Pancreas (tissue), 10 donors: ENCODE data around the gene NLRP12. TPM values are rescaled to one million over a fixed set of nuclear protein-coding genes. Genes with fewer than 3 reads are reported as not detected.

Experiments
- ATAC-seq, 4 donors: fragments of 200-7000 bp; cut with Tn5 transposase; one replicate each; pipeline versions ENCODE4 v1.8.0 to v1.9.1; 2020; ENCODE audit warnings: mild to moderate bottlenecking in 4 of 4, moderate library complexity in 4 of 4
- DNase-seq, 6 donors: peaks; one replicate each; pipeline ENCODE4 v3.0.0-alpha.2; 2020
- FAIRE-seq: peaks from 2 replicates; lab custom pipeline; 2012; peaks lifted over from hg19 to GRCh38; lab: Jason Lieb, UNC
- H3K27ac ChIP-seq, 4 donors: fragments of 200-600 bp; sonication (generic); 1 replicate in 3 of 4; 2 replicates in 1 of 4; pipeline versions ENCODE4 v1.5.0 to v1.8.0; 2020
- H3K27me3 ChIP-seq, 4 donors: fragments of 200-600 bp; one replicate each; pipeline ENCODE4 v1.8.0; 2021
- H3K36me3 ChIP-seq, 3 donors: fragments of 200-600 bp; sonication (generic) in 1 of 3; one replicate each; pipeline versions ENCODE4 v1.5.0 to v1.8.0; 2020 to 2021
- H3K4me1 ChIP-seq, 3 donors: fragments of 200-600 bp; one replicate each; pipeline ENCODE4 v1.8.0; 2021
- H3K4me3 ChIP-seq, 4 donors: fragments of 200-600 bp; sonication (generic) in 2 of 4; one replicate each; pipeline versions ENCODE4 v1.5.0 to v1.8.0; 2020 to 2021
- H3K9me3 ChIP-seq, 4 donors: fragments of 200-600 bp; one replicate each; pipeline ENCODE4 v1.8.0; 2021
- WGBS, 2 donors: extraction: QIAGEN DNeasy Blood & Tissue Kit; methylation state at CpG; one replicate each; pipeline ENCODE4 v1.1.7; 2013; 5-methylcytosine and 5-hydroxymethylcytosine counted together
- intact Hi-C, 3 donors: fragments of 100-400 bp; cut with DNase I; formaldehyde crosslinking; loops; one replicate each; pipeline versions ENCODE4 v1.11.1 to v1.14.2; 2022
- polyA plus RNA-seq, 2 donors: library from polyadenylated mRNA; stranded (reverse); fragments of 200-250 nt; gene quantifications; one replicate each; pipeline ENCODE4 v1.2.3, GENCODE V29; 2013
- total RNA-seq, 6 donors: library from RNA; stranded (reverse); fragmentation: NEBNext Ultra II Directional in 4 of 6; extraction: Animal tissue kit (Norgen Biotek cat#: 25700) in 4 of 6; gene quantifications; one replicate each; pipeline versions ENCODE4 v1.2.1 to v1.2.4, GENCODE V29; 2021 to 2023
- TF ChIP-seq, protein P1 (sequence below), 4 donors: fragments of 200-600 bp; sonication (generic) in 3 of 4; IDR thresholded peaks; one replicate each; pipeline versions ENCODE4 v1.5.0 to v1.8.0; 2021; ENCODE audit warnings: antibody characterized with exemption in 4 of 4
- donor health status: healthy with polysubstance abuse.
- donor health status: DM: no; HTN: no; CAD: no; lungs with moderate emphysema.
- donor health status: DM: no; HTN: no; CAD: no.
- donor health status: control.
- donor health status: control.
- donor health status: Bipolar disorder and iron deficiency.
- donor health status: DM: yes; HTN: yes; CAD: no.
- donor health status: DM: no; HTN: no; CAD: no.
- donor health status: DM: no; HTN: no; CAD: no.
- donor health status: DM: yes; HTN: yes; CAD: no.

NLRP12 gene
- total and polyA plus RNA-seq, 8 donors: 0.02 to 0.81 (median 0.19) TPM; not detected in 1

DNA sequence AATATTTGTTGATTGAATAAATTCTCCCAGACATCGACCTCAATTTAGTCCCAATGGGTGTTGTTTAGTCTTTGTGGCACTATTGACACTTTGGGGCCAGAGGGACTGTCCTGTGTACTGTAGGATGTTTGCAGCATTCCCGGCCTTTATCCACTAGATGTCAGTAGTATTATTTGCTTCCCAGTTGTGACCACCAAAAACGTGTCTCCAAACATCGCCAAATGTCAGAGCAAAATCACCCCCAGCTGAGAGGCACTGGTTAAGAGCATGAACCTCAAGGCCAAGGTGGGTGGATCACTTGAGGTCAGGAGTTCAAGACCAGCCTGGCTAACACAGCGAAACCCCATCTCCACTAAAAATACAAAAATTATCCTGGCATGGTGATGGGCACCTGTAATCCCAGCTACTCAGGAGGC, 15.4 kb downstream of the NLRP12 start:
- DNase-seq: no peak
- FAIRE-seq: no peak
- 16 to 18% methylated on average over 5 of the region's 5 CpGs for WGBS, 2 donors
- Histone ChIP-seq H3K4me1 (no peaks in the 10 kb centered on the region), H3K27ac (no peak overlapping the region), H3K36me3 (no peaks in the 10 kb centered on the region), H3K27me3 (no peaks in the 10 kb centered on the region), H3K4me3 (no peak overlapping the region), H3K9me3 (no peaks in the 10 kb centered on the region)
- TF ChIP-seq, protein P1, sequence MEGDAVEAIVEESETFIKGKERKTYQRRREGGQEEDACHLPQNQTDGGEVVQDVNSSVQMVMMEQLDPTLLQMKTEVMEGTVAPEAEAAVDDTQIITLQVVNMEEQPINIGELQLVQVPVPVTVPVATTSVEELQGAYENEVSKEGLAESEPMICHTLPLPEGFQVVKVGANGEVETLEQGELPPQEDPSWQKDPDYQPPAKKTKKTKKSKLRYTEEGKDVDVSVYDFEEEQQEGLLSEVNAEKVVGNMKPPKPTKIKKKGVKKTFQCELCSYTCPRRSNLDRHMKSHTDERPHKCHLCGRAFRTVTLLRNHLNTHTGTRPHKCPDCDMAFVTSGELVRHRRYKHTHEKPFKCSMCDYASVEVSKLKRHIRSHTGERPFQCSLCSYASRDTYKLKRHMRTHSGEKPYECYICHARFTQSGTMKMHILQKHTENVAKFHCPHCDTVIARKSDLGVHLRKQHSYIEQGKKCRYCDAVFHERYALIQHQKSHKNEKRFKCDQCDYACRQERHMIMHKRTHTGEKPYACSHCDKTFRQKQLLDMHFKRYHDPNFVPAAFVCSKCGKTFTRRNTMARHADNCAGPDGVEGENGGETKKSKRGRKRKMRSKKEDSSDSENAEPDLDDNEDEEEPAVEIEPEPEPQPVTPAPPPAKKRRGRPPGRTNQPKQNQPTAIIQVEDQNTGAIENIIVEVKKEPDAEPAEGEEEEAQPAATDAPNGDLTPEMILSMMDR (IDR thresholded peaks at IDR 0.05): peak in 3 of 4 donors; percentile 16 to 27 (median 18)
- intact Hi-C loops: loop anchor here in 1 of 3 donors (10.0 kb wide), 1 partner anchor 226 kb away; no protein-coding TSS in a partner anchor
- peak in 3 of 4 donors; percentile 39 to 60 (median 59) for ATAC-seq

DNA sequence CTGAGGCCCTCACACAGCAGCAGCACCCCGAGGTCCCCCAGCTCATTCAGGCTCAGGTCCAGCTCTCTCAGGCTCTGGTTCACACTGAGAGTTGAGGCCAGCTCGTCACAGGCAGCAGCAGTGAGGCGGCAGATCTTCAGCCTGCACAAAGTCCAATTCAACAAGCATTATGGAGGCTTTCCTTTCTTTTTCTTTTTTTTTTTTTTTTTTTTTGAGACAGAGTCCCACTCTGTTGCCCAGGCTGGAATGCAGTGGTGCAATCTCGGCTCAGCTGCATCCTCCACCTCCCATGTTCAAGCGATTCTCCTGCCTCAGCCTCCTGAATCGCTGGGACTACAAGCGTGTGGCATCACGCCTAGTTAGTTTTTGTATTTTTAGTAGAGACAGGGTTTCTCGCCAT, 22.9 kb downstream of the NLRP12 start:
- ATAC-seq (no peak), FAIRE-seq (no peak), DNase-seq (no peak)
- Histone ChIP-seq H3K4me3 (no peak overlapping the region), H3K4me1 (no peaks in the 10 kb centered on the region), H3K9me3 (no peaks in the 10 kb centered on the region), H3K27me3 (no peaks in the 10 kb centered on the region), H3K36me3 (no peaks in the 10 kb centered on the region), H3K27ac (no peak overlapping the region)
- intact Hi-C loops: loop anchor here in 1 of 3 donors (10.0 kb wide), 1 partner anchor 234 kb away; no protein-coding TSS in a partner anchor
- TF ChIP-seq, protein P1 (IDR thresholded peaks at IDR 0.05): no peak
- WGBS, 2 donors: 71 to 84% methylated on average over 9 of the region's 9 CpGs

DNA sequence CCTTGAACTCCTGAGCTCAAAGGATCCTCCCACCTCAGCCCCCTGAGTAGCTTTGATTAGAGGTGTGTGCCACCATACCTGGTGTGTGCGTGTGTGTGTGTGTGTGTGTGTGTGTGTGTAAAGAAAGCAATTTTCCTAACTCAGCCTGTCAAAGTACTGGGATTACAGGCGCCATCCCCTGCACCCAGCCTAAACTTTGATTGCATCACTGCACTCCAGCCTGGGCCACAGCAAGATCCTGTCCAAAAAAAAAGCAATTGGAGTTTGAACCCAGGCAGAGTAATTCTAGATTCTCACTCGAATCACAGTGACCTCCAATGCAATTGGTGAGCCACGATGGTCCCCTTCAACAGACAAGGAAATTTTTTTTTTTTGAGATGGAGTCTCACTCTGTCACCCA, 29.1 kb downstream of the NLRP12 start:
- Histone ChIP-seq H3K4me1 (no peaks in the 10 kb centered on the region), H3K27me3 (no peaks in the 10 kb centered on the region), H3K4me3 (no peak overlapping the region), H3K27ac (no peak overlapping the region), H3K9me3 (no peaks in the 10 kb centered on the region), H3K36me3 (no peaks in the 10 kb centered on the region)
- WGBS, 2 donors: 36 to 55% methylated on average over 4 of the region's 4 CpGs
- FAIRE-seq (no peak), DNase-seq (no peak), ATAC-seq (no peak)
- intact Hi-C loops: no loop called here
- TF ChIP-seq, protein P1 (IDR thresholded peaks at IDR 0.05): no peak

DNA sequence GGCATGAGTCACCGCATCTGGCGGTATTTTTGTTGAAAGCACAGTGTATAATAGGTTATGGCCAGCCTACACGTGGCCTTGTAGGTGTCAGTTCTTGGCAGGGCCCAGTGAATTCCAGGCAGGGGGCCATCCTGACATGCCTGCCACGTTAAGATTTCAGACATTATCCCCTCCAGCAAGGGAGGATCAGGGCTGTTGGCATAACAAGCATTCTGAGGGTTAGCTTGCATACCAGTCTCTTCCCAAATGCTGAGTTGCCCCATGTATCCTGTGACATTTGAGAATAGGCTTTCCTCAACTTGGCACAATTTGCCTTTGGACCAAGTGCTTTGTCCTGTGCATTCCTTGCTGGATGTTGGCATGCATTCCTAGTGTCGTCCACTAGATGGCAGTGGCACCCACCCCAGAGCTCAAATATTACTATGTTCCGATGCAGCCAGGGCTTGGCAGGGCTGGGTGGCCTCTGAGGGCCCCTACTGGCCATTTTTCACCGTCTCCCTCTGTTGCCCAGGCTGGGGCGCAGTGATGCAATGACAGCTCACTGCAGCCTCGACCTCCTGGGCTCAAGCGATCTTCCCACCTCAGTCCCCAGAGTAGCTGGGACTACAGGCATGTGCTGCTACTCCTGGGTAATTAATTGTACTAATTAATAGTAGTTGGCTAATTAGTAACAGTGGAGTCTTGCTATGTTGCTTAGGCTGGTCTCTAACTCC, 31.2 kb downstream of the NLRP12 start:
- Histone ChIP-seq H3K27me3 (no peaks in the 10 kb centered on the region), H3K36me3 (no peaks in the 10 kb centered on the region), H3K4me3 (no peak overlapping the region), H3K9me3 (no peaks in the 10 kb centered on the region), H3K4me1 (no peaks in the 10 kb centered on the region), H3K27ac (no peak overlapping the region)
- TF ChIP-seq, protein P1 (IDR thresholded peaks at IDR 0.05): peak; percentile 97 to 100 (median 99)
- DNase-seq (peak; percentile 70 to 92 (median 81)), ATAC-seq (peak; percentile 99 to 100 (median 100)), FAIRE-seq (no peak)
- WGBS, 2 donors: 6 to 13% methylated on average over 10 of the region's 10 CpGs
- intact Hi-C loops: no loop called here
